Measurements from ENCODE around the gene TNFRSF19.
"Not testable (repeated sequence)": the region's sequence is repeated elsewhere in the genome, so short reads cannot be mapped to it uniquely, and the experiment has no call there.

TNFRSF19 gene

GRCh38 chr13:23570099-23570920 lies at the start of gene TNFRSF19:
Gene TNFRSF19 (plus strand): TSS chr13:23570412. CDS start chr13:23590184, 19,772 bp downstream.
- DNase-seq (ENCODE audit: low read depth in 2 of 3, low spot score in 1 of 3): no peak

- DNase-seq (ENCODE audit: low read depth in 2 of 3, low spot score in 1 of 3): not testable (repeated sequence)
Observed at GRCh38 chr13:23529926-23530325, 40.3 kb upstream of the TNFRSF19 start.

GRCh38 chr13:23531446-23531845 lies 38.8 kb upstream of the TNFRSF19 start:
- no peak for DNase-seq (ENCODE audit: low read depth in 2 of 3, low spot score in 1 of 3)

GRCh38 chr13:23534090-23534489 lies 36.1 kb upstream of the TNFRSF19 start:
- no peak for DNase-seq (ENCODE audit: low read depth in 2 of 3, low spot score in 1 of 3)

GRCh38 chr13:23541221-23541824 lies 28.9 kb upstream of the TNFRSF19 start:
- no peak for DNase-seq (ENCODE audit: low read depth in 2 of 3, low spot score in 1 of 3)

- no peak for DNase-seq (ENCODE audit: low read depth in 2 of 3, low spot score in 1 of 3)
Observed at GRCh38 chr13:23544668-23545067, 25.5 kb upstream of the TNFRSF19 start.

- no peak for DNase-seq (ENCODE audit: low read depth in 2 of 3, low spot score in 1 of 3)
Observed at GRCh38 chr13:23547000-23547590, 23.1 kb upstream of the TNFRSF19 start.

- DNase-seq (ENCODE audit: low read depth in 2 of 3, low spot score in 1 of 3): no peak
Observed at GRCh38 chr13:23549724-23550123, 20.5 kb upstream of the TNFRSF19 start.

GRCh38 chr13:23550163-23550562 lies 20.0 kb upstream of the TNFRSF19 start:
- DNase-seq (ENCODE audit: low read depth in 2 of 3, low spot score in 1 of 3): no peak

GRCh38 chr13:23551213-23552008 lies 18.8 kb upstream of the TNFRSF19 start:
- DNase-seq (ENCODE audit: low read depth in 2 of 3, low spot score in 1 of 3): no peak

- DNase-seq (ENCODE audit: low read depth in 2 of 3, low spot score in 1 of 3): no peak
Observed at GRCh38 chr13:23552171-23552570, 18.0 kb upstream of the TNFRSF19 start.

- DNase-seq (ENCODE audit: low read depth in 2 of 3, low spot score in 1 of 3): no peak
Observed at GRCh38 chr13:23552661-23553060, 17.6 kb upstream of the TNFRSF19 start.

- no peak for DNase-seq (ENCODE audit: low read depth in 2 of 3, low spot score in 1 of 3)
Observed at GRCh38 chr13:23554000-23554399, 16.2 kb upstream of the TNFRSF19 start.

- DNase-seq (ENCODE audit: low read depth in 2 of 3, low spot score in 1 of 3): no peak
Observed at GRCh38 chr13:23557043-23557442, 13.2 kb upstream of the TNFRSF19 start.

- no peak for DNase-seq (ENCODE audit: low read depth in 2 of 3, low spot score in 1 of 3)
Observed at GRCh38 chr13:23557733-23558132, 12.5 kb upstream of the TNFRSF19 start.

GRCh38 chr13:23558675-23559536 lies 11.3 kb upstream of the TNFRSF19 start:
- DNase-seq (ENCODE audit: low read depth in 2 of 3, low spot score in 1 of 3): peak in 1 of 3 donors; percentile 6

GRCh38 chr13:23560571-23561089 lies 9.6 kb upstream of the TNFRSF19 start:
- DNase-seq (ENCODE audit: low read depth in 2 of 3, low spot score in 1 of 3): no peak

- no peak for DNase-seq (ENCODE audit: low read depth in 2 of 3, low spot score in 1 of 3)
Observed at GRCh38 chr13:23561261-23561660, 9.0 kb upstream of the TNFRSF19 start.

GRCh38 chr13:23563085-23563845 lies 6.9 kb upstream of the TNFRSF19 start:
- no peak for DNase-seq (ENCODE audit: low read depth in 2 of 3, low spot score in 1 of 3)

All from stimulated activated CD4-positive, alpha-beta T cell treated with anti-CD3 and anti-CD28 coated beads, Interleukin-12 subunit alpha, Interleukin-12 subunit beta, amount 100 ng/mL, for 48 hours (primary cell).